HCT116 (cell line): ENCODE results near the gene ITGAL. TPM values are rescaled to one million over a fixed set of nuclear protein-coding genes. Genes with fewer than 3 reads are reported as not detected.

Source experiments
- ATAC-seq: fragments of 200-7000 bp; cut with Tn5 transposase; 2 replicates; pipeline ENCODE4 v1.9.1; 2020; ENCODE audit warnings: mild to moderate bottlenecking, moderate library complexity
- BruUV-seq: library from RNA; stranded (reverse); fragments of 400-500 nt; replicated peaks from 2 replicates; lab custom pipeline; 2021; lab: Mats Ljungman, UMichigan
- CTCF ChIA-PET: fragments of 300-600 bp; sonication (Branson Sonifier 250); formaldehyde crosslinking; loops from one replicate; lab custom pipeline; 2021; ENCODE audit warnings: antibody characterized with exemption; lab: Charles Lee
- POLR2A ChIA-PET: fragments of 300-600, 350-600 bp; sonication (Branson Sonifier 250); formaldehyde crosslinking; loops from one replicate; lab custom pipeline; 2021; ENCODE audit warnings: antibody characterized with exemption; lab: Charles Lee
- RAD21 ChIA-PET, 2 experiments: fragments of 300-600 bp; sonication (Branson Sonifier 250); formaldehyde crosslinking; loops; one replicate each; lab custom pipeline; 2023; ENCODE audit warnings: low total read pairs in 2 of 2; ENCODE audit not compliant: uncharacterized antibody in 2 of 2, unreplicated experiment in 2 of 2, low non-redundant PET in 1 of 2; lab: Charles Lee
- DNase-seq: peaks from one replicate; pipeline ENCODE4 v3.0.0-alpha.2; 2010; ENCODE audit warnings: low read depth, low spot score
- H2AFZ ChIP-seq: fragments of 200-600 bp; shearing (Covaris generic), sonication (generic); 2 replicates; pipeline ENCODE4 v1.6.1; 2017; ENCODE audit warnings: low read depth, mixed run types, mixed read lengths, antibody characterized with exemption, low read length; ENCODE audit not compliant: poor library complexity, severe bottlenecking
- H3K27ac ChIP-seq: 2 replicates; pipeline ENCODE4 v1.5.1; 2012; ENCODE audit warnings: low read depth, low read length
- H3K27me3 ChIP-seq: fragments of 200-600 bp; sonication (generic); 2 replicates; pipeline ENCODE4 v1.6.1; 2016; ENCODE audit warnings: mixed run types, low read length, mixed read lengths; ENCODE audit not compliant: insufficient read depth
- H3K36me3 ChIP-seq, 2 experiments: fragments of 200-500 bp in 1 of 2; fragments of 200-600 bp in 1 of 2; sonication (Bioruptor generic) in 1 of 2; sonication (generic) in 1 of 2; 2 replicates each; pipeline versions ENCODE4 v1.5.1 to v1.6.1; 2014 to 2016; ENCODE audit warnings: low read length in 2 of 2, inconsistent platforms in 1 of 2, mixed read lengths in 1 of 2, mixed run types in 1 of 2; ENCODE audit not compliant: insufficient read depth in 2 of 2, control insufficient read depth in 1 of 2
- H3K4me1 ChIP-seq, 2 experiments: fragments of 200-600 bp in 1 of 2; sonication (generic) in 1 of 2; 2 replicates each; pipeline versions ENCODE4 v1.5.1 to v1.6.1; 2012 to 2017; ENCODE audit warnings: low read length in 2 of 2, inconsistent platforms in 1 of 2, mild to moderate bottlenecking in 1 of 2, mixed read lengths in 1 of 2, mixed run types in 1 of 2, moderate library complexity in 1 of 2; ENCODE audit not compliant: insufficient read depth in 2 of 2, control insufficient read depth in 1 of 2
- H3K4me2 ChIP-seq: fragments of 200-600 bp; sonication (generic); 2 replicates; pipeline ENCODE4 v1.6.1; 2017; ENCODE audit warnings: mixed run types, low read length, mixed read lengths
- H3K4me3 ChIP-seq, 2 experiments: fragments of 200-600 bp in 1 of 2; sonication (generic) in 1 of 2; replicated peaks in 1 of 2; 2 replicates each; pipeline ENCODE4 v1.5.1; 2011 to 2016; ENCODE audit warnings: low read length in 2 of 2, control low read depth in 1 of 2, low read depth in 1 of 2, mild to moderate bottlenecking in 1 of 2, mixed read lengths in 1 of 2, mixed run types in 1 of 2
- H3K79me2 ChIP-seq: fragments of 200-600 bp; sonication (generic); 2 replicates; pipeline ENCODE4 v1.6.1; 2017; ENCODE audit warnings: mild to moderate bottlenecking, mixed run types, low read length, moderate library complexity, mixed read lengths; ENCODE audit not compliant: insufficient read depth
- H3K9ac ChIP-seq: fragments of 200-600 bp; sonication (generic); 2 replicates; pipeline ENCODE4 v1.6.1; 2016; ENCODE audit warnings: low read length, mixed read lengths
- H3K9me2 ChIP-seq: fragments of 200-600 bp; sonication (generic), shearing (Covaris generic); 2 replicates; pipeline ENCODE4 v1.6.1; 2017; ENCODE audit warnings: mixed run types, mild to moderate bottlenecking, moderate library complexity; ENCODE audit not compliant: insufficient read depth
- H3K9me3 ChIP-seq, 2 experiments: fragments of 200-500 bp in 1 of 2; fragments of 200-600 bp in 1 of 2; sonication (Bioruptor generic) in 1 of 2; sonication (generic) in 1 of 2; 2 replicates each; pipeline ENCODE4 v1.6.1; 2014 to 2017; ENCODE audit warnings: low read length in 2 of 2, mixed read lengths in 2 of 2, inconsistent platforms in 1 of 2, low read depth in 1 of 2, mild to moderate bottlenecking in 1 of 2, mixed run types in 1 of 2, moderate library complexity in 1 of 2; ENCODE audit not compliant: control insufficient read depth in 1 of 2, insufficient read depth in 1 of 2
- H4K20me1 ChIP-seq: fragments of 200-600 bp; sonication (generic), shearing (Covaris generic); 2 replicates; pipeline ENCODE4 v1.6.1; 2017; ENCODE audit warnings: mixed run types, mild to moderate bottlenecking, moderate library complexity; ENCODE audit not compliant: insufficient read depth
- ATF3 ChIP-seq: IDR thresholded peaks from 2 replicates; pipeline ENCODE4 v1.6.1; 2012
- CEBPB ChIP-seq: IDR thresholded peaks from 2 replicates; pipeline ENCODE4 v1.6.1; 2012; ENCODE audit warnings: low read depth
- EZH2phosphoT487 ChIP-seq: fragments of 200-600 bp; IDR thresholded peaks from 2 replicates; pipeline ENCODE4 v1.6.1; 2018; ENCODE audit warnings: antibody characterized with exemption, borderline replicate concordance
- FOSL1 ChIP-seq: IDR thresholded peaks from 2 replicates; pipeline ENCODE4 v1.6.1; 2012; ENCODE audit warnings: low read depth
- POLR2AphosphoS5 ChIP-seq: IDR thresholded peaks from 2 replicates; pipeline ENCODE4 v1.6.1; 2011; ENCODE audit warnings: mild to moderate bottlenecking, low read depth, low read length, moderate library complexity
- RAD21 ChIP-seq: IDR thresholded peaks from 2 replicates; pipeline ENCODE4 v1.6.1; 2012; ENCODE audit warnings: low read depth, mild to moderate bottlenecking
- REST ChIP-seq: IDR thresholded peaks from 2 replicates; pipeline ENCODE4 v1.6.1; 2012; ENCODE audit warnings: low read depth
- SP1 ChIP-seq: IDR thresholded peaks from 2 replicates; pipeline ENCODE4 v1.6.1; 2012; ENCODE audit warnings: low read depth
- YY1 ChIP-seq: IDR thresholded peaks from 2 replicates; pipeline ENCODE4 v1.6.1; 2011; ENCODE audit warnings: low read length, low read depth, moderate library complexity, mild to moderate bottlenecking; ENCODE audit not compliant: insufficient replicate concordance; ENCODE audit errors: extremely low read depth
- intact Hi-C: fragments of 100-400 bp; cut with micrococcal nuclease; formaldehyde crosslinking; loops from 2 replicates; pipeline ENCODE4 v1.10.0; 2022
- total RNA-seq: library from RNA; stranded (reverse); gene quantifications from one replicate; pipeline ENCODE4 v1.2.1, GENCODE V29; 2021; ENCODE audit not compliant: unreplicated experiment

ITGAL gene
- total RNA-seq, 1 experiment from 2014 or later: 1.4 TPM

GRCh38 chr16:30444231-30445148 is 28.1 kb upstream of the ITGAL start:
- no peaks in the 10 kb centered on the region for H4K20me1 ChIP-seq
- no peak for DNase-seq
- H3K27me3 ChIP-seq: no peaks in the 10 kb centered on the region
- H3K36me3 ChIP-seq: peaks cover 2 to 8% of the 10 kb centered on the region in 2 experiments; a peak in 2 of 4 replicates
- RAD21 ChIA-PET: no interaction called here
- no peak overlapping the region for H2AFZ ChIP-seq
- H3K9me3 ChIP-seq: no peaks in the 10 kb centered on the region
- no peak for ATAC-seq
- CTCF ChIA-PET: interaction anchor here (1.2 kb wide), 1 partner anchor 15 kb away, joined by 6 read pairs; the partner anchor contains the start of gene DCTPP1
- intact Hi-C loops: loop anchor here (5.0 kb wide), 2 partner anchors 183 to 478 kb away; partner anchors contain the start of gene FBXL19
- POLR2A ChIA-PET: interaction anchor here (0.6 to 2.2 kb wide), 5 partner anchors 11 to 166 kb away, joined by 3 to 10 read pairs (median 3); partner anchors contain the start of genes DCTPP1 and ZNF689
- H3K4me1 ChIP-seq: peaks cover 5 to 20% of the 10 kb centered on the region in 2 experiments
- peak overlapping the region; percentile 90 for H3K9ac ChIP-seq
- peaks cover 12% of the 10 kb centered on the region; the same call in 1 of the 2 replicates for H3K79me2 ChIP-seq
- H3K4me2 ChIP-seq: peak overlapping the region; percentile 95
- peak overlapping the region; percentile 80 to 90 for H3K4me3 ChIP-seq
- peak; percentile 46 for TF ChIP-seq YY1
- 0 out of 2 replicates have a peak, but pooled peaks have one; percentile 15 for TF ChIP-seq POLR2AphosphoS5
- TF ChIP-seq EZH2phosphoT487: no peak
- peak overlapping the region; percentile 86 for H3K27ac ChIP-seq
- no peaks in the 10 kb centered on the region for H3K9me2 ChIP-seq
- TSS peak; percentile 77 for BruUV-seq

GRCh38 chr16:30445149-30445407 is 27.5 kb upstream of the ITGAL start:
- Histone ChIP-seq H3K27me3 (no peaks in the 10 kb centered on the region), H2AFZ (peak overlapping the region; percentile 95), H3K79me2 (peaks cover 12% of the 10 kb centered on the region; the same call in 1 of the 2 replicates), H3K9ac (peak overlapping the region; percentile 90), H4K20me1 (no peaks in the 10 kb centered on the region), H3K4me2 (peak overlapping the region; percentile 95), H3K4me1 (peaks cover 5 to 20% of the 10 kb centered on the region in 2 experiments), H3K27ac (peak overlapping the region; percentile 86), H3K4me3 (peak overlapping the region; percentile 80 to 90), H3K36me3 (peaks cover 2 to 8% of the 10 kb centered on the region in 2 experiments; a peak in 2 of 4 replicates), H3K9me2 (no peaks in the 10 kb centered on the region), H3K9me3 (no peaks in the 10 kb centered on the region)
- ChIA-PET CTCF (interaction anchor here (1.2 kb wide), 1 partner anchor 15 kb away, joined by 6 read pairs; the partner anchor contains the start of gene DCTPP1), POLR2A (interaction anchor here (1.0 to 2.2 kb wide), 4 partner anchors 12 to 165 kb away, joined by 3 to 10 read pairs (median 4); partner anchors contain the start of genes DCTPP1 and ZNF689), RAD21 (no interaction called here)
- ATAC-seq: no peak
- BruUV-seq: no TSS peak
- intact Hi-C loops: loop anchor here (5.0 kb wide), 2 partner anchors 182 to 477 kb away; partner anchors contain the start of gene FBXL19
- TF ChIP-seq SP1 (no peak; the same call in 1 of the 2 replicates), ATF3 (no peak), REST (no peak), FOSL1 (no peak), CEBPB (no peak), RAD21 (no peak)
- no peak for DNase-seq
